ENCODE measurements around the gene FXYD7. TPM values are rescaled to one million over a fixed set of nuclear protein-coding genes. Genes with fewer than 3 reads are reported as not detected.
A peak's percentile ranks its signal among the peaks of the same experiment; 100 is the strongest.

The FXYD7 gene
- total RNA-seq, 1 donor from 2014 or later = not detected

DNA sequence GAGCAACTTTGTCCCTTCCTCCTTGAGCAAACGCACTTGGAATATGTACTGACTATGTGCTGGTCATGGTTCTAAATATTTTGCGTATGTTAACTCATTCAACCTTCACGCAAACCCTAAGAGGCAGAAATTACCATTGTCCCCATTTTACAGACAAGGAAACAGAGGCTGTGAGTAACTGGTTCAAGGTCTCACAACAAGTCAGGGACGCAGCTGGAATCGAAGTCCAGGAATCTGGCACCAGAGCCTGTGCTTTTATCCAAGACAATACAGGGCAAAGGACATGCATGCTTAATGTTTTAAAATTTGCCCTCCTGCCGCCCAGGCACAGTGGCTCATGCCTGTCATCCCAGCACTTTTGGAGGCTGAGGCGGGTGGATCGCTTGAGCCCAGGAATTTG lies 16.6 kb downstream of the FXYD7 start:
- Mint-ChIP-seq H3K4me1 (ENCODE audit: low read depth) (peaks cover 25% of the 10 kb centered on the region), H3K9me3 (peaks cover 31% of the 10 kb centered on the region), H3K4me3 (ENCODE audit: low read depth) (no peak overlapping the region), H3K36me3 (ENCODE audit: low read depth) (peaks cover 99% of the 10 kb centered on the region), H3K27ac (no peak overlapping the region), H3K27me3 (ENCODE audit: low read depth) (no peaks in the 10 kb centered on the region)
- intact Hi-C loops (cut with micrococcal nuclease) = loop anchor here (5.0 kb wide), 1 partner anchor 188 kb away; the partner anchor contains the start of gene FFAR1
- no peak for DNase-seq (ENCODE audit: low spot score)

- intact Hi-C loops (cut with micrococcal nuclease) = no loop called here
- H3K27ac Mint-ChIP-seq = no peak overlapping the region
Observed at GRCh38 chr19:35160629-35161433, 17.8 kb downstream of the FXYD7 start.

DNA sequence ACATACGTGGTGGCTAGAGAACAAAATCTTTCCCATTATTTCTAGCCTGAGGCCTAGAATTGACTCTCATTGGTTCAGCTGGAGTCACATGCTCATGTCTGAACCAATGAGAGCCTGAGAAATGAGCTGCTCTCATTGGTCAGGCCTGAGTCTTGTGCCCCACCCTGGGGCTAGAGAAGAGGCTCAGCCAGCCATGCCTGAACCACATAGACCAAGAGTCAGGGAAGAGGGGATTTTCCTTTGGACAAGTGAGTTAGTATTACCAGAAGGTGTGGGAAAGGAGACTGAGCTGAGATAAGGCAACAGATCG lies 18.3 kb downstream of the FXYD7 start:
- H3K27ac Mint-ChIP-seq = no peak overlapping the region
- peaks cover 48% of the 10 kb centered on the region for H3K9me3 Mint-ChIP-seq
- peaks cover 18% of the 10 kb centered on the region for H3K4me1 Mint-ChIP-seq (ENCODE audit: low read depth)

More at GRCh38 chr19:35160629-35161433, 17.8 kb downstream of the FXYD7 start:
- H3K36me3 Mint-ChIP-seq (ENCODE audit: low read depth) = peaks cover 100% of the 10 kb centered on the region
- H3K4me1 Mint-ChIP-seq (ENCODE audit: low read depth) = peaks cover 23% of the 10 kb centered on the region
- H3K27me3 Mint-ChIP-seq (ENCODE audit: low read depth) = no peaks in the 10 kb centered on the region
- H3K9me3 Mint-ChIP-seq = peaks cover 42% of the 10 kb centered on the region
- H3K4me3 Mint-ChIP-seq (ENCODE audit: low read depth) = no peak overlapping the region
- no peak for DNase-seq (ENCODE audit: low spot score)

GRCh38 chr19:35162471-35163326 lies 19.6 kb downstream of the FXYD7 start:
- intact Hi-C loops (cut with micrococcal nuclease) = no loop called here
- no peak for DNase-seq (ENCODE audit: low spot score)
- H3K36me3 Mint-ChIP-seq (ENCODE audit: low read depth) = peaks cover 100% of the 10 kb centered on the region
- peaks cover 21% of the 10 kb centered on the region for H3K4me1 Mint-ChIP-seq (ENCODE audit: low read depth)
- no peaks in the 10 kb centered on the region for H3K27me3 Mint-ChIP-seq (ENCODE audit: low read depth)
- H3K9me3 Mint-ChIP-seq = peaks cover 52% of the 10 kb centered on the region
- H3K4me3 Mint-ChIP-seq (ENCODE audit: low read depth) = no peak overlapping the region
- H3K27ac Mint-ChIP-seq = no peak overlapping the region

More for the DNA sequence above, 18.3 kb downstream of the FXYD7 start:
- intact Hi-C loops (cut with micrococcal nuclease) = no loop called here
- DNase-seq (ENCODE audit: low spot score) = no peak
- no peaks in the 10 kb centered on the region for H3K27me3 Mint-ChIP-seq (ENCODE audit: low read depth)
- H3K4me3 Mint-ChIP-seq (ENCODE audit: low read depth) = no peak overlapping the region
- peaks cover 100% of the 10 kb centered on the region for H3K36me3 Mint-ChIP-seq (ENCODE audit: low read depth)

DNA sequence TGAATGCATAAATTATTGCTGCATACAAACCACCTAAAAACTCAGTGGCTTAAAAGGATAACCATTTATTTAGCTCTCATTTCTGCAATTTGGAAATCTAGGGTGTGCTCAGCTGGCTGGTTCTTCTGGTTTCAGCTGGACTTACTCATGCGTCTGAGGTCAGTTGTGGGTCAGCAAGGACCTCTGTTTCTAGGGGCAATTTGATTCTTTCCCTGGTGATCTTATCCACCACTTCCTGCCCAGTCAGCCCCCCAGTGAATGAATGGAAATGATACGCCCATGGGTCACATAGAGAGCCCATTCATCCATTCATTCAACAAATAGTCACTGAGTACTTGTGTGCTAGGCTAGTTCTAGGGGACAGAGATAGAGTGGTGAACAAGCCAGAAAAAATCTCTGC lies 21.4 kb downstream of the FXYD7 start:
- H3K27me3 Mint-ChIP-seq (ENCODE audit: low read depth) = no peaks in the 10 kb centered on the region
- H3K4me3 Mint-ChIP-seq (ENCODE audit: low read depth) = no peak overlapping the region
- H3K4me1 Mint-ChIP-seq (ENCODE audit: low read depth) = peaks cover 23% of the 10 kb centered on the region

DNA sequence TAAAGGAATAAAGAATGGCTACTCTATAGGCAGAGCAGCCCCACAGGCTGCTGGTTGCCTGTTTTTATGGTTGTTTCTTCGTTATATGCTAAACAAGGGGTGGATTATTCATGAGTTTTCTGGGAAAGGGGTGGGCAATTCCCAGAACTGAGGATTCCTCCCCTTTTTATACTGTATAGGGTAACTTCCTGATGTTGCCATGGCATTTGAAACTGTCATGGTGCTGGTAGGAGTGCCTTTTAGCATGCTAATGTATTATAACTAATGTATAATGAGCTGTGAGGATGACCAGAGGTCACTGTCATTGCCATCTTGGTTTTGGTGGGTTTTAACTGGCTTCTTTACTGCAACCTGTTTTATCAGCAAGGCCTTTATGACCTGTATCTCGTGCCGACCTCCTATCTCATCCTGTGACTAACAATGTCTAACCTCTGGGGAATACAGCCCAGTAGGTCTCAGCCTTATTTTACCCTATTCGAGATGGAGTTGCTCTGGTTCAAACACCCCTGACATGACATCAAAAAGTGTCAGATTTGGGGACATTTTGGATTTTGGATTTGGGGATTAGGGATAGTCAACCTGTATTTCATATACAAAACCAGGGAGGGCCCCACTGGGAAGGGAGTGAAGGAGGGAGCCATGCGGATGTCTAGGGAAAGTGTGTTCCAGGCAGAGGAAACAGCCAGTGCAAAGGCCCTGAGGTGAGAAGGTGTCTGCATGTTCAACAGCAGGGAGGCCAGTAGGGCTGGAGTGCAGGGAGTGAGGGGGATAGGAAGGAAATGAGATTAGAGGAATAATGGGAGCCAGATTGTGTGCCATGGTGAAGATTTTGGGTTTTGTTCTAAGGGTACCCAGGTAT lies 22.4 kb downstream of the FXYD7 start:
- intact Hi-C loops (cut with micrococcal nuclease) = no loop called here
- Mint-ChIP-seq H3K27me3 (ENCODE audit: low read depth) (no peaks in the 10 kb centered on the region), H3K4me1 (ENCODE audit: low read depth) (peaks cover 25% of the 10 kb centered on the region), H3K9me3 (peaks cover 52% of the 10 kb centered on the region), H3K36me3 (ENCODE audit: low read depth) (peaks cover 99% of the 10 kb centered on the region), H3K4me3 (ENCODE audit: low read depth) (no peak overlapping the region), H3K27ac (no peak overlapping the region)
- no peak for DNase-seq (ENCODE audit: low spot score)

More for the DNA sequence above, 21.4 kb downstream of the FXYD7 start:
- intact Hi-C loops (cut with micrococcal nuclease) = no loop called here
- Mint-ChIP-seq H3K27ac (no peak overlapping the region), H3K36me3 (ENCODE audit: low read depth) (peaks cover 99% of the 10 kb centered on the region), H3K9me3 (peaks cover 52% of the 10 kb centered on the region)
- no peak for DNase-seq (ENCODE audit: low spot score)

GRCh38 chr19:35166100-35167063 lies 23.3 kb downstream of the FXYD7 start:
- intact Hi-C loops (cut with micrococcal nuclease) = no loop called here
- H3K4me3 Mint-ChIP-seq (ENCODE audit: low read depth) = peak overlapping the region; percentile 26
- peaks cover 97% of the 10 kb centered on the region for H3K36me3 Mint-ChIP-seq (ENCODE audit: low read depth)
- no peak for DNase-seq (ENCODE audit: low spot score)
- H3K27me3 Mint-ChIP-seq (ENCODE audit: low read depth) = no peaks in the 10 kb centered on the region
- peaks cover 49% of the 10 kb centered on the region for H3K9me3 Mint-ChIP-seq
- H3K4me1 Mint-ChIP-seq (ENCODE audit: low read depth) = peaks cover 26% of the 10 kb centered on the region
- peak overlapping the region; percentile 65 for H3K27ac Mint-ChIP-seq

GRCh38 chr19:35167251-35168119 lies 24.4 kb downstream of the FXYD7 start:
- peaks cover 30% of the 10 kb centered on the region for H3K4me1 Mint-ChIP-seq (ENCODE audit: low read depth)
- no peaks in the 10 kb centered on the region for H3K27me3 Mint-ChIP-seq (ENCODE audit: low read depth)
- no peak for DNase-seq (ENCODE audit: low spot score)
- peak overlapping the region; percentile 65 for H3K27ac Mint-ChIP-seq
- H3K4me3 Mint-ChIP-seq (ENCODE audit: low read depth) = peak overlapping the region; percentile 22
- intact Hi-C loops (cut with micrococcal nuclease) = no loop called here
- H3K36me3 Mint-ChIP-seq (ENCODE audit: low read depth) = peaks cover 97% of the 10 kb centered on the region
- peaks cover 39% of the 10 kb centered on the region for H3K9me3 Mint-ChIP-seq

GRCh38 chr19:35168196-35168595 lies 25.1 kb downstream of the FXYD7 start:
- DNase-seq (ENCODE audit: low spot score) = no peak
- Mint-ChIP-seq H3K27ac (peak overlapping the region; percentile 28), H3K27me3 (ENCODE audit: low read depth) (no peaks in the 10 kb centered on the region), H3K36me3 (ENCODE audit: low read depth) (peaks cover 97% of the 10 kb centered on the region), H3K9me3 (peaks cover 34% of the 10 kb centered on the region), H3K4me1 (ENCODE audit: low read depth) (peaks cover 30% of the 10 kb centered on the region), H3K4me3 (ENCODE audit: low read depth) (no peak overlapping the region)
- intact Hi-C loops (cut with micrococcal nuclease) = no loop called here

- H3K4me1 Mint-ChIP-seq (ENCODE audit: low read depth) = peaks cover 30% of the 10 kb centered on the region
- peaks cover 89% of the 10 kb centered on the region for H3K36me3 Mint-ChIP-seq (ENCODE audit: low read depth)
- DNase-seq (ENCODE audit: low spot score) = no peak
- no peaks in the 10 kb centered on the region for H3K27me3 Mint-ChIP-seq (ENCODE audit: low read depth)
- H3K4me3 Mint-ChIP-seq (ENCODE audit: low read depth) = no peak overlapping the region
- H3K27ac Mint-ChIP-seq = peak overlapping the region; percentile 49
- intact Hi-C loops (cut with micrococcal nuclease) = no loop called here
- H3K9me3 Mint-ChIP-seq = peaks cover 23% of the 10 kb centered on the region
Observed at GRCh38 chr19:35169221-35169995, 26.4 kb downstream of the FXYD7 start.
